H1 (cell line): ENCODE results near the gene EYA2. TPM values are rescaled to one million over a fixed set of nuclear protein-coding genes. Genes with fewer than 3 reads are reported as not detected.

Experiments used
- ATF3 ChIP-seq: IDR thresholded peaks from 2 replicates; pipeline ENCODE4 v1.6.1; 2011; ENCODE audit warnings: low read depth, mild to moderate bottlenecking, low read length; ENCODE audit not compliant: insufficient read depth
- CEBPB ChIP-seq: IDR thresholded peaks from 2 replicates; pipeline ENCODE4 v1.6.1; 2012; ENCODE audit warnings: low read depth, low read length
- GABPA ChIP-seq: IDR thresholded peaks from 2 replicates; pipeline ENCODE4 v1.6.1; 2011; ENCODE audit warnings: mild to moderate bottlenecking, low read length, moderate library complexity, borderline replicate concordance; ENCODE audit not compliant: insufficient read depth
- JUND ChIP-seq: IDR thresholded peaks from 2 replicates; pipeline ENCODE4 v1.6.1; 2011; ENCODE audit warnings: mild to moderate bottlenecking, improper control_type of control experiment, low read length
- TBP ChIP-seq: IDR thresholded peaks from 2 replicates; pipeline ENCODE4 v1.6.1; 2011; ENCODE audit warnings: low read depth, low read length, improper control_type of control experiment
- ZNF274 ChIP-seq: IDR thresholded peaks from 2 replicates; pipeline ENCODE4 v1.7.0; 2012; ENCODE audit warnings: low read length, borderline replicate concordance; ENCODE audit errors: extremely low read depth
- polyA plus RNA-seq, 7 experiments: library from polyadenylated mRNA; depleted of rRNA in 3 of 7; stranded (reverse) in 5 of 7; unstranded in 2 of 7; fragments of >200 nt in 5 of 7; fragments of 200-250 nt in 2 of 7; gene quantifications; 1 replicate in 5 of 7; 2 replicates in 1 of 7; 4 replicates in 1 of 7; pipeline versions ENCODE4 v1.2.1 to v1.2.3, GENCODE V29; 2011 to 2013; ENCODE audit warnings: missing spikeins in 2 of 7, mixed read lengths in 2 of 7
- total RNA-seq: library from RNA; stranded (reverse); fragmentation: NEBNext Ultra II Directional; extraction: Animal tissue kit (Norgen Biotek cat#: 25700); gene quantifications from 2 replicates; pipeline ENCODE4 v1.2.1, GENCODE V29; 2021

The EYA2 gene
- total and polyA plus RNA-seq, 2 of the 8 experiments (the other 6 are each of a cell fraction or from before 2014, with no cell fraction given), result 1.6 to 1.7 TPM

GRCh38 chr20:46994341-46994740 is 99.7 kb downstream of the EYA2 start (continued):
- no peak for TF ChIP-seq ATF3
- TF ChIP-seq JUND, result no peak
- no peak for TF ChIP-seq TBP
- no peak for TF ChIP-seq ZNF274
- no peak for TF ChIP-seq CEBPB
- no peak for TF ChIP-seq GABPA
- TF ChIP-seq, all 59 proteins: peak for 0
